Transverse colon (tissue), 3 donors: ENCODE measurements around the gene SLC2A5.

Experiments
- EP300 ChIP-seq: sonication (generic); formaldehyde crosslinking; IDR thresholded peaks from one replicate; pipeline ENCODE4 v1.6.1; 2017; ENCODE audit warnings: antibody characterized with exemption, low read depth
- TF ChIP-seq, protein P1 (sequence below), 5 experiments: fragments of 200-600 bp in 3 of 5; fragments of 450-650 bp in 2 of 5; sonication (generic) in 3 of 5; IDR thresholded peaks; 1 replicate in 2 of 5; 2 replicates in 3 of 5; pipeline ENCODE4 v1.5.1; 2016 to 2017; ENCODE audit warnings: antibody characterized with exemption in 5 of 5, inconsistent platforms in 3 of 5, mild to moderate bottlenecking in 2 of 5, moderate library complexity in 1 of 5

DNA sequence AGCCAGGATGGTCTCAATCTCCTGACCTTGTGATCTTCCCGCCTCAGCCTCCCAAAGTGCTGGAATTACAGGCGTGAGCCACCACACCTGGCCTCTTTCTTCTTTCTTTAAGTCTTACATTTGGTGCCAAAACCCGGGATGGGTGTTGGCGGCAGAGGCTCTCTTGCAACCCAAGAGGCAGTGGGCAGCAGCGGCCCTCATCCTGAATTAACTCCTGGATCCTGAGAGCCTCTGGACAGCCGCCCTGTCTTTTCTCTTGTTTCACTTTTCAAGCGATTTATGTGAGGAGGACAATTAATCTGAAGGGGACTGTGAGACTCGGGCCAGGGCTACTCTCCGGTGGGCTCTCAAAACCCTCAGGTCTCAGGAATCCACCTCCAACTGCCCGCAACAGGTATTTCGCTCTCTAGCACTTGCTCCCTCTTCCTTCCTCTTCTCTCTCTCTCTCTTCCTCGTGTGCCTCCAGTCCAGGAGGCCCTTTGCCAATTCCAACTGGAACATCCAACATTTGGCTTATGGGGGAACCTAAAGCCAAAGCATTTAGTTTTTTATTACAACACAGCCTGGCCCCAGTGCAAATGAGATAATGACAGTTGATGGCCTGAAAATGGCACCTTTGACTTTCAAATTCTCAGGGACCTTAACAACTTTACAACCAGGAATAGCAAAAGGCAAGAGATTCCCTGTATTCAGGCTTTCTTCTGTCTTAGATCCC is 18.1 kb upstream of the SLC2A5 start:
- TF ChIP-seq, protein P1, sequence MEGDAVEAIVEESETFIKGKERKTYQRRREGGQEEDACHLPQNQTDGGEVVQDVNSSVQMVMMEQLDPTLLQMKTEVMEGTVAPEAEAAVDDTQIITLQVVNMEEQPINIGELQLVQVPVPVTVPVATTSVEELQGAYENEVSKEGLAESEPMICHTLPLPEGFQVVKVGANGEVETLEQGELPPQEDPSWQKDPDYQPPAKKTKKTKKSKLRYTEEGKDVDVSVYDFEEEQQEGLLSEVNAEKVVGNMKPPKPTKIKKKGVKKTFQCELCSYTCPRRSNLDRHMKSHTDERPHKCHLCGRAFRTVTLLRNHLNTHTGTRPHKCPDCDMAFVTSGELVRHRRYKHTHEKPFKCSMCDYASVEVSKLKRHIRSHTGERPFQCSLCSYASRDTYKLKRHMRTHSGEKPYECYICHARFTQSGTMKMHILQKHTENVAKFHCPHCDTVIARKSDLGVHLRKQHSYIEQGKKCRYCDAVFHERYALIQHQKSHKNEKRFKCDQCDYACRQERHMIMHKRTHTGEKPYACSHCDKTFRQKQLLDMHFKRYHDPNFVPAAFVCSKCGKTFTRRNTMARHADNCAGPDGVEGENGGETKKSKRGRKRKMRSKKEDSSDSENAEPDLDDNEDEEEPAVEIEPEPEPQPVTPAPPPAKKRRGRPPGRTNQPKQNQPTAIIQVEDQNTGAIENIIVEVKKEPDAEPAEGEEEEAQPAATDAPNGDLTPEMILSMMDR (IDR thresholded peaks at IDR 0.05), result no peak
- no peak for TF ChIP-seq EP300
